PC-3 (cell line): ENCODE measurements around the gene C1QTNF2.

ENCODE experiments used
- CTCF ChIP-seq: fragments of 300-600 bp; sonication (generic); conservative IDR thresholded peaks from 2 replicates; pipeline ENCODE4 v1.5.1; 2017; ENCODE audit warnings: antibody characterized with exemption, low read depth, mild to moderate bottlenecking, low read length
- EZH2phosphoT487 ChIP-seq: fragments of 300-600 bp; sonication (generic); IDR thresholded peaks from 2 replicates; pipeline ENCODE4 v1.6.1; 2018; ENCODE audit warnings: mild to moderate bottlenecking, antibody characterized with exemption, low read length, borderline replicate concordance

- no peak for TF ChIP-seq EZH2phosphoT487
- TF ChIP-seq CTCF: no peak
These were observed 10.1 kb downstream of the C1QTNF2 start for GRCh38 chr5:160360310-160360709.
